Suprapubic skin (tissue), 4 donors: ENCODE results near the gene ATF1.

Experiments used
- EP300 ChIP-seq: sonication (generic); formaldehyde crosslinking; IDR thresholded peaks from one replicate; pipeline ENCODE4 v1.6.1; 2017; ENCODE audit warnings: antibody characterized with exemption
- POLR2AphosphoS5 ChIP-seq, 3 donors: sonication (generic); formaldehyde crosslinking; IDR thresholded peaks; one replicate each; pipeline ENCODE4 v1.6.1; 2017; ENCODE audit warnings: antibody characterized with exemption in 3 of 3

GRCh38 chr12:50828886-50829285, 65.0 kb downstream of the ATF1 start:
- TF ChIP-seq POLR2AphosphoS5 (IDR thresholded peaks at IDR 0.05) (no peak), EP300 (no peak)
